GM21447 (cell line): ENCODE results near the gene DENND2A.
A peak's percentile ranks its signal among the peaks of the same experiment; 100 is the strongest.
"Not testable (repeated sequence)": the region's sequence is repeated elsewhere in the genome, so short reads cannot be mapped to it uniquely, and the experiment has no call there.

Experiments
- ATAC-seq: cut with Tn5 transposase; IDR thresholded peaks from one replicate; pipeline ENCODE4 v1.9.1; 2021; ENCODE audit not compliant: unreplicated experiment

The DENND2A gene

GRCh38 chr7:140592964-140593671, 47.5 kb downstream of the DENND2A start:
- ATAC-seq: peak; percentile 70

GRCh38 chr7:140591180-140591902, 49.3 kb downstream of the DENND2A start:
- ATAC-seq: no peak

- ATAC-seq: no peak
These were observed 53.4 kb downstream of the DENND2A start for GRCh38 chr7:140587243-140587642.

GRCh38 chr7:140586516-140586915, 54.1 kb downstream of the DENND2A start:
- no peak for ATAC-seq

GRCh38 chr7:140585333-140585732, 55.3 kb downstream of the DENND2A start:
- ATAC-seq: no peak

GRCh38 chr7:140584195-140584851, 56.3 kb downstream of the DENND2A start:
- ATAC-seq: no peak

GRCh38 chr7:140581411-140581810, 59.2 kb downstream of the DENND2A start:
- ATAC-seq: no peak

GRCh38 chr7:140577651-140578050, 63.0 kb downstream of the DENND2A start:
- ATAC-seq: no peak

- no peak for ATAC-seq
These were observed 64.0 kb downstream of the DENND2A start for GRCh38 chr7:140576589-140576988.

GRCh38 chr7:140571538-140572122, 69.0 kb downstream of the DENND2A start:
- no peak for ATAC-seq

GRCh38 chr7:140570120-140570519, 70.5 kb downstream of the DENND2A start:
- ATAC-seq: no peak

- no peak for ATAC-seq
These were observed 72.4 kb downstream of the DENND2A start for GRCh38 chr7:140568021-140568813.

- not testable (repeated sequence) for ATAC-seq
These were observed 74.4 kb downstream of the DENND2A start for GRCh38 chr7:140566186-140566585.

- ATAC-seq: not testable (repeated sequence)
These were observed 74.9 kb downstream of the DENND2A start for GRCh38 chr7:140565761-140566160.

GRCh38 chr7:140564643-140565042, 76.0 kb downstream of the DENND2A start:
- no peak for ATAC-seq

GRCh38 chr7:140562926-140563481, 77.6 kb downstream of the DENND2A start:
- no peak for ATAC-seq

- ATAC-seq: no peak
These were observed 81.2 kb downstream of the DENND2A start for GRCh38 chr7:140559410-140559809.

GRCh38 chr7:140557809-140558518, 82.6 kb downstream of the DENND2A start:
- no peak for ATAC-seq

- ATAC-seq: no peak
These were observed 83.5 kb downstream of the DENND2A start for GRCh38 chr7:140557069-140557468.

- ATAC-seq: not testable (repeated sequence)
These were observed 87.4 kb downstream of the DENND2A start for GRCh38 chr7:140553236-140553635.
